IMR-90 (cell line): ENCODE data around the gene MMD2. TPM values are rescaled to one million over a fixed set of nuclear protein-coding genes. Genes with fewer than 3 reads are reported as not detected.

Experiments used
- ATAC-seq: fragments of 200-7000 bp; cut with Tn5 transposase; 2 replicates; pipeline ENCODE4 v1.9.1; 2020; ENCODE audit warnings: low read depth, mild to moderate bottlenecking, moderate library complexity
- BruUV-seq: library from RNA; stranded (reverse); fragments of 400-500 nt; replicated peaks from 2 replicates; lab custom pipeline; 2021; lab: Mats Ljungman, UMichigan
- CTCF ChIA-PET: fragments of 300-600 bp; formaldehyde crosslinking; extraction: SDS; loops from one replicate; lab custom pipeline; 2021; ENCODE audit warnings: antibody characterized with exemption; lab: Yijun Ruan, JAX
- POLR2A ChIA-PET: fragments of 300-600 bp; sonication (Branson Sonifier 250); formaldehyde crosslinking; loops from one replicate; lab custom pipeline; 2022; ENCODE audit warnings: antibody characterized with exemption; ENCODE audit not compliant: unreplicated experiment; lab: Charles Lee
- DNase-seq: peaks from one replicate; pipeline ENCODE4 v3.0.0; 2013
- H2AFZ ChIP-seq: replicated peaks from 2 replicates; pipeline ENCODE3; 2013; ENCODE audit warnings: low read length, mild to moderate bottlenecking; ENCODE audit not compliant: poor library complexity
- H2AK5ac ChIP-seq: 2 replicates; pipeline ENCODE4 v1.6.1; 2013; ENCODE audit warnings: low read depth, low read length, inconsistent platforms
- H2AK9ac ChIP-seq: replicated peaks from 2 replicates; pipeline ENCODE3; 2013; ENCODE audit warnings: mild to moderate bottlenecking, low read depth, low read length, moderate library complexity; ENCODE audit not compliant: poor library complexity
- H2BK120ac ChIP-seq: 2 replicates; pipeline ENCODE4 v1.6.1; 2013; ENCODE audit warnings: low read depth, low read length, inconsistent platforms
- H2BK15ac ChIP-seq: 3 replicates; pipeline ENCODE4 v1.6.1; 2013; ENCODE audit warnings: low read depth, low read length, inconsistent platforms
- H2BK20ac ChIP-seq: 2 replicates; pipeline ENCODE4 v1.6.1; 2013; ENCODE audit warnings: low read depth, mild to moderate bottlenecking, inconsistent platforms, low read length, moderate library complexity
- H2BK5ac ChIP-seq: 2 replicates; pipeline ENCODE4 v1.6.1; 2013; ENCODE audit warnings: mild to moderate bottlenecking, low read depth, low read length, inconsistent platforms; ENCODE audit not compliant: poor library complexity, severe bottlenecking
- H3K14ac ChIP-seq: replicated peaks from 2 replicates; pipeline ENCODE4 v1.6.1; 2013; ENCODE audit warnings: low read depth, low read length, inconsistent platforms
- H3K18ac ChIP-seq: 2 replicates; pipeline ENCODE4 v1.6.1; 2013; ENCODE audit warnings: low read depth, low read length, control low read depth
- H3K23ac ChIP-seq: 2 replicates; pipeline ENCODE4 v1.6.1; 2013; ENCODE audit warnings: low read depth, low read length, inconsistent platforms
- H3K27ac ChIP-seq: 2 replicates; pipeline ENCODE4 v1.5.1; 2013; ENCODE audit warnings: mild to moderate bottlenecking, control low read depth, low read length; ENCODE audit not compliant: insufficient read depth
- H3K27me3 ChIP-seq: 2 replicates; pipeline ENCODE4 v1.6.1; 2013; ENCODE audit warnings: low read length; ENCODE audit not compliant: control insufficient read depth, insufficient read depth
- H3K36me3 ChIP-seq: 2 replicates; pipeline ENCODE4 v1.6.1; 2013; ENCODE audit warnings: low read length, mixed read lengths; ENCODE audit not compliant: control insufficient read depth, insufficient read depth
- H3K4ac ChIP-seq: 2 replicates; pipeline ENCODE4 v1.6.1; 2013; ENCODE audit warnings: low read depth, low read length, inconsistent platforms
- H3K4me1 ChIP-seq: 2 replicates; pipeline ENCODE4 v1.6.1; 2013; ENCODE audit warnings: low read length, mixed read lengths; ENCODE audit not compliant: control insufficient read depth, insufficient read depth
- H3K4me2 ChIP-seq: 2 replicates; pipeline ENCODE4 v1.6.1; 2013; ENCODE audit warnings: low read depth, mild to moderate bottlenecking, control low read depth, low read length, moderate library complexity
- H3K4me3 ChIP-seq: 2 replicates; pipeline ENCODE4 v1.5.1; 2013; ENCODE audit warnings: low read depth, mild to moderate bottlenecking, control low read depth, low read length, moderate library complexity; ENCODE audit not compliant: insufficient read depth
- H3K56ac ChIP-seq: 2 replicates; pipeline ENCODE4 v1.6.1; 2013; ENCODE audit warnings: low read length, inconsistent platforms; ENCODE audit not compliant: insufficient read depth; ENCODE audit errors: extremely low read depth
- H3K79me1 ChIP-seq, 2 experiments: 2 replicates each; pipeline ENCODE4 v1.6.1; 2013; ENCODE audit warnings: low read length in 2 of 2, inconsistent platforms in 1 of 2, low read depth in 1 of 2
- H3K9ac ChIP-seq: 2 replicates; pipeline ENCODE4 v1.6.1; 2013; ENCODE audit warnings: low read depth, low read length, control low read depth
- H3K9me1 ChIP-seq: 2 replicates; pipeline ENCODE4 v1.6.1; 2013; ENCODE audit warnings: low read length, inconsistent platforms; ENCODE audit not compliant: insufficient read depth
- H3K9me3 ChIP-seq: 2 replicates; pipeline ENCODE4 v1.6.1; 2013; ENCODE audit warnings: low read length; ENCODE audit not compliant: control insufficient read depth, insufficient read depth
- H4K20me1 ChIP-seq: 2 replicates; pipeline ENCODE4 v1.6.1; 2013; ENCODE audit warnings: low read length, inconsistent platforms; ENCODE audit not compliant: insufficient read depth
- H4K5ac ChIP-seq: 2 replicates; pipeline ENCODE4 v1.6.1; 2013; ENCODE audit warnings: mild to moderate bottlenecking, low read depth, low read length, control low read depth
- H4K8ac ChIP-seq, 2 experiments: 2 replicates each; pipeline ENCODE4 v1.6.1; 2013; ENCODE audit warnings: low read depth in 2 of 2, low read length in 2 of 2, control low read depth in 1 of 2, inconsistent platforms in 1 of 2
- H4K91ac ChIP-seq: 2 replicates; pipeline ENCODE4 v1.6.1; 2013; ENCODE audit warnings: low read depth, low read length, inconsistent platforms; ENCODE audit not compliant: insufficient read depth
- BHLHE40 ChIP-seq: fragments of 150-350 bp; IDR thresholded peaks from 2 replicates; pipeline ENCODE4 v1.6.1; 2016; ENCODE audit warnings: mild to moderate bottlenecking, low read depth, low read length
- FOS ChIP-seq: fragments of 150-350 bp; IDR thresholded peaks from 2 replicates; pipeline ENCODE4 v1.6.1; 2016; ENCODE audit warnings: low read depth, low read length
- MAZ ChIP-seq: IDR thresholded peaks from 2 replicates; pipeline ENCODE4 v1.6.1; 2012; ENCODE audit warnings: low read depth, mild to moderate bottlenecking, low read length, improper control_type of control experiment, moderate library complexity, borderline replicate concordance
- MXI1 ChIP-seq: IDR thresholded peaks from 2 replicates; pipeline ENCODE4 v1.6.1; 2012; ENCODE audit warnings: low read depth, mild to moderate bottlenecking, low read length, moderate library complexity, borderline replicate concordance
- NFE2L2 ChIP-seq: fragments of 150-350 bp; IDR thresholded peaks from 2 replicates; pipeline ENCODE4 v1.6.1; 2016; ENCODE audit warnings: low read depth, mild to moderate bottlenecking, low read length
- RCOR1 ChIP-seq: IDR thresholded peaks from 2 replicates; pipeline ENCODE4 v1.6.1; 2012; ENCODE audit warnings: mild to moderate bottlenecking, low read length, improper control_type of control experiment; ENCODE audit not compliant: insufficient replicate concordance
- RFX5 ChIP-seq: IDR thresholded peaks from 2 replicates; pipeline ENCODE4 v1.8.0; 2012; ENCODE audit warnings: low read depth, mild to moderate bottlenecking, low read length, moderate library complexity
- WGBS, 2 experiments: methylation state at CpG; one replicate each; pipeline versions ENCODE4 v1.1.5 to v1.1.7; 2013; ENCODE audit warnings: missing lambda C conversion rate in 2 of 2; ENCODE audit not compliant: insufficient read length in 1 of 2; ENCODE audit errors: extremely low coverage in 2 of 2; 5-methylcytosine and 5-hydroxymethylcytosine counted together
- dilution Hi-C: fragments of 300-500 bp; cut with HindIII; formaldehyde crosslinking; loops from one replicate; pipeline ENCODE4 v1.14.3; 2018; ENCODE audit warnings: low sequenced_read_pairs; ENCODE audit not compliant: unreplicated experiment
- in situ Hi-C: fragments of 300-500 bp; cut with MboI; formaldehyde crosslinking; loops from 3 replicates; pipeline ENCODE4 v1.14.3; 2019; ENCODE audit warnings: low sequenced_read_pairs, inconsistent platforms, mixed read lengths
- intact Hi-C: fragments of 100-400 bp; cut with micrococcal nuclease; formaldehyde crosslinking; loops from 2 replicates; pipeline ENCODE4 v1.10.0; 2022
- polyA plus RNA-seq, 3 experiments: library from polyadenylated mRNA; depleted of rRNA; stranded (reverse); fragments of >200 nt; gene quantifications; 2 replicates each; pipeline ENCODE4 v1.2.3, GENCODE V29; 2012; ENCODE audit warnings: low replicate concordance in 1 of 3
- total RNA-seq: library from RNA; depleted of rRNA; stranded (reverse); fragments of >200 nt; gene quantifications from 2 replicates; pipeline ENCODE4 v1.2.3, GENCODE V29; 2012

The MMD2 gene
- total and polyA plus RNA-seq, 2 of the 4 experiments (the other 2 are of a cell fraction), result not detected

DNA sequence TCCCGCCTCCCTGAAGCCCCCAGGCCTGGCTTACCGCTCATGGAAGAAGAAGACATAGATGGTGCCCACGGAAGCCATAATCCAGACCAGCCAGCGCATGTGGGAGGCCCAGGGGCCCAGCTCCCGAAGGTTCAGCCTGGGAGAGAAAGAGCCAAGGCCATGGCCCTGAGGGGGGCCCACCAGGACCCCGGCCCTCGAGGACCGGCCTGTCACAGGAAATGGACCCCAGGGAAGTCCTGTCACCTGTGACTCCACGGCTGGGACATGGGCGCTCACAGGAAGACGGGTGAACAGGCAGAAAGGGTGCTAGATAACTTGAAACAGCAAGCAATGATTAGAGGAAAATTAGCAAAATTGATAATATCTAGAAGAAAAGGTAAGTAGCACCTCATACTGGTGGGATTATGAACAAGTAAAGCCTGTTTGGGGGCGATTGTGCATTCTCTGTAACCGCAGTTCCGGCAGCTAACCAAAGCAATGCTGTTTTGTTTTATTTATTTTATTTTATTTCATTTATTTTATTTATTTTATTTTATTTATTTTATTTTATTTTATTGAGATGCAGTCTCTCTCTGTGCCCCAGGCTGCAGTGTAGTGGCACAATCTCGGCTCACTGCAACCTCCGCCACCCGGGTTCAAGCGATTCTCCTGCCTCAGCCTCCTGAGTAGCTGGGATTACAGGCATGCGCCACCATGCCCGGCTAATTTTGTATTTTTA, 47.7 kb downstream of the MMD2 start:
- no peak overlapping the region for H2BK15ac ChIP-seq
- H3K9me3 ChIP-seq, result no peaks in the 10 kb centered on the region; the same call in 1 of the 2 replicates
- H3K79me1 ChIP-seq, result no peaks in the 10 kb centered on the region
- H3K23ac ChIP-seq, result no peak overlapping the region
- H3K27me3 ChIP-seq, result no peaks in the 10 kb centered on the region; the same call in 1 of the 2 replicates
- H3K4ac ChIP-seq, result no peak overlapping the region
- intact Hi-C loops (no loop called here), in situ Hi-C loops (no loop called here), dilution Hi-C loops (no loop called here)
- no peak overlapping the region for H3K27ac ChIP-seq
- 51% methylated on average over 7 of the region's 20 CpGs; no CpG with 5 or more reads in 1 of the 2 experiments for WGBS, 2 experiments
- H3K9ac ChIP-seq, result no peak overlapping the region
- ChIA-PET POLR2A (no interaction called here), CTCF (no interaction called here)
- no peak overlapping the region for H2AK9ac ChIP-seq
- no peaks in the 10 kb centered on the region for H3K4me1 ChIP-seq
- H4K5ac ChIP-seq, result no peak overlapping the region
- ATAC-seq (no peak), DNase-seq (no peak)
- H4K91ac ChIP-seq, result no peak overlapping the region
- H2BK120ac ChIP-seq, result no peak overlapping the region
- no peak overlapping the region for H3K18ac ChIP-seq
- H2BK5ac ChIP-seq, result no peak overlapping the region
- H3K56ac ChIP-seq, result no peak overlapping the region
- H3K4me2 ChIP-seq, result no peak overlapping the region
- H4K8ac ChIP-seq, result no peak overlapping the region
- no peak for TF ChIP-seq MAZ
- TF ChIP-seq RFX5, result no peak
- TF ChIP-seq RCOR1, result no peak
- no peak for TF ChIP-seq NFE2L2
- TF ChIP-seq MXI1, result no peak
- no peak for TF ChIP-seq BHLHE40
- TF ChIP-seq FOS, result no peak
- H2AK5ac ChIP-seq, result no peak overlapping the region
- no peaks in the 10 kb centered on the region for H3K9me1 ChIP-seq
- no peak overlapping the region for H2BK20ac ChIP-seq
- H2AFZ ChIP-seq, result no peak overlapping the region
- no peak overlapping the region for H3K14ac ChIP-seq
- no peaks in the 10 kb centered on the region for H3K36me3 ChIP-seq
- H3K4me3 ChIP-seq, result no peak overlapping the region
- no peaks in the 10 kb centered on the region for H4K20me1 ChIP-seq
- BruUV-seq, result no TSS peak
